H1 (cell line): ENCODE data around the gene CNOT6.

Experiments used
- CTBP2 ChIP-seq: IDR thresholded peaks from 2 replicates; pipeline ENCODE4 v1.7.0; 2011; ENCODE audit warnings: borderline replicate concordance, mild to moderate bottlenecking, moderate library complexity, mixed read lengths, low read length; ENCODE audit not compliant: insufficient read depth, insufficient read length
- POLR2A ChIP-seq, 2 experiments: IDR thresholded peaks; 1 replicate in 1 of 2; 2 replicates in 1 of 2; pipeline ENCODE4 v1.6.1; 2011; ENCODE audit warnings: low read depth in 2 of 2, low read length in 2 of 2, mild to moderate bottlenecking in 2 of 2; ENCODE audit errors: control extremely low read depth in 1 of 2
- SP4 ChIP-seq: IDR thresholded peaks from 2 replicates; pipeline ENCODE4 v1.6.1; 2012; ENCODE audit warnings: low read length, inconsistent platforms
- SRF ChIP-seq: IDR thresholded peaks from 2 replicates; pipeline ENCODE4 v1.6.1; 2011; ENCODE audit warnings: mild to moderate bottlenecking, low read depth, low read length, moderate library complexity
- SUZ12 ChIP-seq: fragments of 200-600 bp; sonication (generic); IDR thresholded peaks from 2 replicates; pipeline ENCODE4 v1.6.1; 2012; ENCODE audit warnings: mild to moderate bottlenecking, inconsistent platforms, low read length, moderate library complexity, mixed read lengths
- TF ChIP-seq, protein P1 (sequence below), 3 experiments: IDR thresholded peaks; 1 replicate in 2 of 3; 2 replicates in 1 of 3; pipeline versions ENCODE4 v1.5.1 to v1.6.1; 2011; ENCODE audit warnings: low read length in 3 of 3, mild to moderate bottlenecking in 3 of 3, inconsistent platforms in 2 of 3, low read depth in 1 of 3, moderate library complexity in 1 of 3; ENCODE audit not compliant: insufficient read depth in 1 of 3; ENCODE audit errors: control extremely low read depth in 1 of 3

DNA sequence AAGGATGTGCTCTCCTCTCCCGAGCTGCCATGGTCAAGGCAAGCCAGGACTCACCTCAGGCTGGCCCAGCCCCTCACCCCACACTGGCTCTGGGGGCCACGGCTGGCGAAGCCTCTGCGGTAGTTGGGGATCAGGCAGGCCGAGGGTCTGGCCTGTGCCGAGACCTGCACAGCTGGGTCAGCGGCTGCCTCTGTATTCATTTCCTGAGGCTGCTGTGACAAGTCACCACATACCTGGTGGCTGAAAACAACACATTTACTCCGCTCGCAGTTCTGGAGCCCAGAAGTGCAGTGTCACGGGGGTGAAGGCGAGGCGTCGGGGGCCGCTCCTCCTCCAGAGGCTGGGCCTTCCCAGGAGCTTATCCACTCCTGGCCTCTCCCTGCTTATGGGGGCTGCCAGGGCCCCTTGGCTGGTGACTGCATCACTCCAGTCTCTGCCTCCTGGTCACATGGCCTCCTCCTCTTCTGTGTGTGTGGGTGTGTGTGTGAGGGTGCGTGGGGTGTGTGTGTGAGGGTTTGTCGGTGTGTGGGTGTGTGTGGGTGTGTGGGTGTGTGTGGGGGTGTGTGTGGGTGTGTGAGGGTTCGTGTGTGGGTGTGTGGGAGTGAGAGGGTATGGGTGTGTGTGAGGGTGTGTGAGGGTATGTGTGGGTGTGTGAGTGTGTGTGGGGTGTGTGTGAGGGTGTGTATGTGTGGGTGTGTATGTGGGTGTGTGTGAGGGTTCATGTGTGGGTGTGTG, 100.3 kb downstream of the CNOT6 start:
- TF ChIP-seq SUZ12 = no peak
- TF ChIP-seq CTBP2 = no peak
- TF ChIP-seq, protein P1, sequence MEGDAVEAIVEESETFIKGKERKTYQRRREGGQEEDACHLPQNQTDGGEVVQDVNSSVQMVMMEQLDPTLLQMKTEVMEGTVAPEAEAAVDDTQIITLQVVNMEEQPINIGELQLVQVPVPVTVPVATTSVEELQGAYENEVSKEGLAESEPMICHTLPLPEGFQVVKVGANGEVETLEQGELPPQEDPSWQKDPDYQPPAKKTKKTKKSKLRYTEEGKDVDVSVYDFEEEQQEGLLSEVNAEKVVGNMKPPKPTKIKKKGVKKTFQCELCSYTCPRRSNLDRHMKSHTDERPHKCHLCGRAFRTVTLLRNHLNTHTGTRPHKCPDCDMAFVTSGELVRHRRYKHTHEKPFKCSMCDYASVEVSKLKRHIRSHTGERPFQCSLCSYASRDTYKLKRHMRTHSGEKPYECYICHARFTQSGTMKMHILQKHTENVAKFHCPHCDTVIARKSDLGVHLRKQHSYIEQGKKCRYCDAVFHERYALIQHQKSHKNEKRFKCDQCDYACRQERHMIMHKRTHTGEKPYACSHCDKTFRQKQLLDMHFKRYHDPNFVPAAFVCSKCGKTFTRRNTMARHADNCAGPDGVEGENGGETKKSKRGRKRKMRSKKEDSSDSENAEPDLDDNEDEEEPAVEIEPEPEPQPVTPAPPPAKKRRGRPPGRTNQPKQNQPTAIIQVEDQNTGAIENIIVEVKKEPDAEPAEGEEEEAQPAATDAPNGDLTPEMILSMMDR (IDR thresholded peaks at IDR 0.05; ENCODE audit: control extremely low read depth in 1 of 3, insufficient read depth in 1 of 3, low read depth in 1 of 3, low read length in 3 of 3) = no peak
- no peak for TF ChIP-seq SP4
- TF ChIP-seq SRF = no peak
- no peak for TF ChIP-seq POLR2A (IDR thresholded peaks at IDR 0.05; ENCODE audit: control extremely low read depth in 1 of 2, low read depth in 2 of 2, low read length in 2 of 2)
